Lower leg skin (tissue), 3 donors: ENCODE results near the gene ABHD17C.

ENCODE experiments used
- POLR2A ChIP-seq, 2 donors: fragments of 450-650 bp; IDR thresholded peaks; one replicate each; pipeline ENCODE4 v1.6.1; 2016 to 2017; ENCODE audit warnings: antibody characterized with exemption in 2 of 2, mild to moderate bottlenecking in 1 of 2, moderate library complexity in 1 of 2
- TF ChIP-seq, protein P1 (sequence below), 3 donors: fragments of 450-650 bp; IDR thresholded peaks; one replicate each; pipeline ENCODE4 v1.5.1; 2016; ENCODE audit warnings: antibody characterized with exemption in 3 of 3, mild to moderate bottlenecking in 3 of 3, moderate library complexity in 2 of 3

DNA sequence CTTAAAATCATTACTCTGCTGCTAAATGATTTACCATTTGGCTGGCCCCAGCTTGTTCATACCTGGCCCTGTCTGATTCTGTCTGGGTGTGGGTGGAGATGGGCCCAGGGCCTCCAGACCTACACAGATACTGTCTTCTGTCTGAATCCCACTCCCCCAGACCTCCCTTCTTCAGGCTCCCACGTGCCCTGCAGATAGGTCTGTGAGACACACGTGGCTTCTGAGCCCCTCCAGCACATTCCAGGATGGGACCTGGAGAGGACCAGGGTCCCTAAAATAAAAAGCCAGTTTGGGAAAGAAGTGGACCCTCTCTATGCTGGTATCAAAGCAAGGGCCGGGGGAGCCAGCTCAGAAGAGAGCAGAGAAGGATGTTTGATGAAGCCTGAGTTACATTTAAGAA is 69.4 kb downstream of the ABHD17C start:
- TF ChIP-seq, protein P1, sequence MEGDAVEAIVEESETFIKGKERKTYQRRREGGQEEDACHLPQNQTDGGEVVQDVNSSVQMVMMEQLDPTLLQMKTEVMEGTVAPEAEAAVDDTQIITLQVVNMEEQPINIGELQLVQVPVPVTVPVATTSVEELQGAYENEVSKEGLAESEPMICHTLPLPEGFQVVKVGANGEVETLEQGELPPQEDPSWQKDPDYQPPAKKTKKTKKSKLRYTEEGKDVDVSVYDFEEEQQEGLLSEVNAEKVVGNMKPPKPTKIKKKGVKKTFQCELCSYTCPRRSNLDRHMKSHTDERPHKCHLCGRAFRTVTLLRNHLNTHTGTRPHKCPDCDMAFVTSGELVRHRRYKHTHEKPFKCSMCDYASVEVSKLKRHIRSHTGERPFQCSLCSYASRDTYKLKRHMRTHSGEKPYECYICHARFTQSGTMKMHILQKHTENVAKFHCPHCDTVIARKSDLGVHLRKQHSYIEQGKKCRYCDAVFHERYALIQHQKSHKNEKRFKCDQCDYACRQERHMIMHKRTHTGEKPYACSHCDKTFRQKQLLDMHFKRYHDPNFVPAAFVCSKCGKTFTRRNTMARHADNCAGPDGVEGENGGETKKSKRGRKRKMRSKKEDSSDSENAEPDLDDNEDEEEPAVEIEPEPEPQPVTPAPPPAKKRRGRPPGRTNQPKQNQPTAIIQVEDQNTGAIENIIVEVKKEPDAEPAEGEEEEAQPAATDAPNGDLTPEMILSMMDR (IDR thresholded peaks at IDR 0.05): no peak
- TF ChIP-seq POLR2A (IDR thresholded peaks at IDR 0.05): no peak
